Natural killer cell (primary cell): ENCODE measurements around the gene FSTL4. TPM values are rescaled to one million over a fixed set of nuclear protein-coding genes. Genes with fewer than 3 reads are reported as not detected.

ENCODE experiments used
- ATAC-seq, 3 donors: fragments of 150-1000 bp in 2 of 3; fragments of 200-7000 bp in 1 of 3; cut with Tn5 transposase; 1 replicate in 1 of 3; 2 replicates in 2 of 3; pipeline ENCODE4 v1.10.0; 2021; ENCODE audit warnings: mild to moderate bottlenecking in 2 of 3, moderate library complexity in 2 of 3
- DNase-seq, 2 donors: peaks; one replicate each; pipeline versions ENCODE4 v3.0.0 to v3.0.0-alpha.2; 2013 to 2021; ENCODE audit warnings: mixed read lengths in 1 of 2
- H3K27ac ChIP-seq: one replicate; pipeline ENCODE4 v1.5.1; 2013; ENCODE audit warnings: mild to moderate bottlenecking, low read length
- H3K27me3 ChIP-seq: one replicate; pipeline ENCODE4 v1.6.1; 2013; ENCODE audit warnings: low read length; ENCODE audit not compliant: control insufficient read depth, insufficient read depth
- H3K36me3 ChIP-seq: one replicate; pipeline ENCODE4 v1.6.1; 2013; ENCODE audit warnings: low read length; ENCODE audit not compliant: control insufficient read depth, insufficient read depth
- H3K4me1 ChIP-seq: one replicate; pipeline ENCODE4 v1.6.1; 2013; ENCODE audit warnings: low read length; ENCODE audit not compliant: control insufficient read depth, insufficient read depth
- H3K4me3 ChIP-seq: one replicate; pipeline ENCODE4 v1.5.1; 2013; ENCODE audit warnings: low read length
- H3K9me3 ChIP-seq: one replicate; pipeline ENCODE4 v1.6.1; 2013; ENCODE audit warnings: low read length; ENCODE audit not compliant: control insufficient read depth, insufficient read depth
- H3K27ac Mint-ChIP-seq, 2 donors: one replicate each; pipeline ENCODE4 v1.8.0; 2022; ENCODE audit warnings: mild to moderate bottlenecking in 2 of 2, mixed read lengths in 2 of 2, moderate library complexity in 1 of 2
- H3K27me3 Mint-ChIP-seq, 2 donors: one replicate each; pipeline ENCODE4 v1.8.0; 2022; ENCODE audit warnings: low read depth in 2 of 2, mixed read lengths in 2 of 2
- H3K36me3 Mint-ChIP-seq: one replicate; pipeline ENCODE4 v1.8.0; 2022; ENCODE audit warnings: mixed read lengths
- H3K4me1 Mint-ChIP-seq, 2 donors: one replicate each; pipeline ENCODE4 v1.8.0; 2022; ENCODE audit warnings: mixed read lengths in 2 of 2
- H3K4me3 Mint-ChIP-seq: one replicate; pipeline ENCODE4 v1.8.0; 2022; ENCODE audit warnings: mild to moderate bottlenecking, moderate library complexity, mixed read lengths
- H3K9me3 Mint-ChIP-seq, 2 donors: one replicate each; pipeline ENCODE4 v1.8.0; 2022; ENCODE audit warnings: mixed read lengths in 2 of 2
- WGBS: methylation state at CpG from one replicate; pipeline ENCODE4 v1.1.7; 2013; ENCODE audit warnings: missing lambda C conversion rate; ENCODE audit not compliant: insufficient coverage; 5-methylcytosine and 5-hydroxymethylcytosine counted together
- intact Hi-C: fragments of 100-400 bp; cut with micrococcal nuclease; formaldehyde crosslinking; loops from one replicate; pipeline ENCODE4 v1.14.2; 2022
- total RNA-seq, 4 donors: library from RNA; stranded (reverse); fragments of 120-200 nt in 1 of 4; gene quantifications; one replicate each; pipeline versions ENCODE4 v1.2.3 to v1.2.4, GENCODE V29; 2013 to 2022
- TF ChIP-seq, protein P1 (sequence below): fragments of 200-600 bp; IDR thresholded peaks from one replicate; pipeline ENCODE4 v1.8.0; 2022; ENCODE audit warnings: antibody characterized with exemption

The FSTL4 gene
- total RNA-seq, 3 donors from 2014 or later (not counting 1 experiment from before 2014, with no cell fraction given) = 0.11 to 0.75 (median 0.55) TPM

DNA sequence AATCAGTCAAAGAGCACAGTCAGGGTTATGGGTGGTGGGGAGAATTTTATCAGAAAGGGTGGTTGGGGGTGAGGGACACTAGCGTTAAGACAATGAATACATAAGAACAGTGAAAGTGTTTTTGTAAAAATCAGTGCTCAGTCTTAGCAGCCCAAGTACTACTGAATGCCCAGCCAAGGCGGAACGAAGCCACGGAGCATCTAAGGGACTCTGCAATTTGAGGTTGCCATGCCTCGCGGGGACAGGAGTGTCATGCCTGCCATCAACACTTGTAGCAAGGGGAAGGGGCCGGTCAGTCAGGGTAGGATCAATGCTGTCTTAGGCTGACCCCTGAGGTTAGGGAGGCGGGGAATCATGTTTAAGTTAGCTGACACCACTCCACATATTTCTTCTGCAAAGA, 13.3 kb downstream of the FSTL4 start:
- Histone ChIP-seq H3K36me3 (no peaks in the 10 kb centered on the region), H3K27me3 (peaks cover 4% of the 10 kb centered on the region), H3K4me1 (no peaks in the 10 kb centered on the region), H3K27ac (no peak overlapping the region), H3K4me3 (no peak overlapping the region), H3K9me3 (no peaks in the 10 kb centered on the region)
- H3K4me1 Mint-ChIP-seq = no peaks in the 10 kb centered on the region
- no peak overlapping the region for H3K27ac Mint-ChIP-seq
- peaks cover 8 to 21% of the 10 kb centered on the region in 2 donors for H3K27me3 Mint-ChIP-seq
- 90% methylated on average over 6 of the region's 8 CpGs for WGBS
- H3K4me3 Mint-ChIP-seq = no peak overlapping the region
- no peak for ATAC-seq
- TF ChIP-seq, protein P1, sequence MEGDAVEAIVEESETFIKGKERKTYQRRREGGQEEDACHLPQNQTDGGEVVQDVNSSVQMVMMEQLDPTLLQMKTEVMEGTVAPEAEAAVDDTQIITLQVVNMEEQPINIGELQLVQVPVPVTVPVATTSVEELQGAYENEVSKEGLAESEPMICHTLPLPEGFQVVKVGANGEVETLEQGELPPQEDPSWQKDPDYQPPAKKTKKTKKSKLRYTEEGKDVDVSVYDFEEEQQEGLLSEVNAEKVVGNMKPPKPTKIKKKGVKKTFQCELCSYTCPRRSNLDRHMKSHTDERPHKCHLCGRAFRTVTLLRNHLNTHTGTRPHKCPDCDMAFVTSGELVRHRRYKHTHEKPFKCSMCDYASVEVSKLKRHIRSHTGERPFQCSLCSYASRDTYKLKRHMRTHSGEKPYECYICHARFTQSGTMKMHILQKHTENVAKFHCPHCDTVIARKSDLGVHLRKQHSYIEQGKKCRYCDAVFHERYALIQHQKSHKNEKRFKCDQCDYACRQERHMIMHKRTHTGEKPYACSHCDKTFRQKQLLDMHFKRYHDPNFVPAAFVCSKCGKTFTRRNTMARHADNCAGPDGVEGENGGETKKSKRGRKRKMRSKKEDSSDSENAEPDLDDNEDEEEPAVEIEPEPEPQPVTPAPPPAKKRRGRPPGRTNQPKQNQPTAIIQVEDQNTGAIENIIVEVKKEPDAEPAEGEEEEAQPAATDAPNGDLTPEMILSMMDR = no peak
- H3K36me3 Mint-ChIP-seq = no peaks in the 10 kb centered on the region
- no peak for DNase-seq
- no peaks in the 10 kb centered on the region for H3K9me3 Mint-ChIP-seq
- intact Hi-C loops = no loop called here

GRCh38 chr5:133596049-133596448, 16.3 kb downstream of the FSTL4 start:
- H3K27me3 ChIP-seq = no peaks in the 10 kb centered on the region
- intact Hi-C loops = no loop called here
- 77% methylated on average over 5 of the region's 5 CpGs for WGBS
- Mint-ChIP-seq H3K27me3 (peaks cover 3% of the 10 kb centered on the region in 2 donors), H3K4me3 (no peak overlapping the region), H3K27ac (no peak overlapping the region), H3K4me1 (no peaks in the 10 kb centered on the region), H3K36me3 (no peaks in the 10 kb centered on the region), H3K9me3 (no peaks in the 10 kb centered on the region)
- no peak for DNase-seq
- no peaks in the 10 kb centered on the region for H3K9me3 ChIP-seq
- no peak overlapping the region for H3K4me3 ChIP-seq
- no peak overlapping the region for H3K27ac ChIP-seq
- TF ChIP-seq, protein P1 = no peak
- H3K4me1 ChIP-seq = no peaks in the 10 kb centered on the region
- no peaks in the 10 kb centered on the region for H3K36me3 ChIP-seq
- no peak for ATAC-seq

- Histone ChIP-seq H3K27ac (no peak overlapping the region), H3K9me3 (no peaks in the 10 kb centered on the region), H3K36me3 (no peaks in the 10 kb centered on the region), H3K27me3 (no peaks in the 10 kb centered on the region), H3K4me3 (no peak overlapping the region), H3K4me1 (no peaks in the 10 kb centered on the region)
- no peak for ATAC-seq
- Mint-ChIP-seq H3K4me3 (no peak overlapping the region), H3K27ac (no peak overlapping the region), H3K9me3 (no peaks in the 10 kb centered on the region), H3K27me3 (peaks cover 0 to 3% of the 10 kb centered on the region in 2 donors), H3K4me1 (no peaks in the 10 kb centered on the region), H3K36me3 (no peaks in the 10 kb centered on the region)
- no peak for DNase-seq
- 68% methylated on average over 5 of the region's 5 CpGs for WGBS
- intact Hi-C loops = no loop called here
- TF ChIP-seq, protein P1 = no peak
These were observed 16.9 kb downstream of the FSTL4 start for GRCh38 chr5:133595465-133595864.

DNA sequence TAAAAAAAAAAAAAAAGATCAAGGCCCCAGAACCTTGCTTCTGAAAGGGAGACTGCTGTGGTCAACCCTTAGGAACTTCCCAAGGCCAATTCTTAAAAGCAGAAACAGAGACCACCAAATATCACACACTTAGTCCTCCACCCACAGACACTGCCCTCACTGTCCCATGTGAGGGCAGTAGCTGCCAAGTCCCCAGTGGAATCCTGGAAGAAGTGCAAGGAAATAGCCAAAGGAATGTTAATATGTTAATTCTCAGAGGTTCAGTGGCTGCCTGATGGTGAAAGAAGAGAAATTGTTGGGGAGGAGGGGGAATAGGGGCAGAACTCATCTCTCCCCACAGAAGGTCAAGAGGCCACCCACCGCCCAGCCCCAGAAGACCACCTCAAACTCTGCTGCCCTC, 23.1 kb downstream of the FSTL4 start:
- ATAC-seq (no peak), DNase-seq (no peak)
- H3K4me3 Mint-ChIP-seq = no peak overlapping the region
- no peaks in the 10 kb centered on the region for H3K9me3 ChIP-seq
- intact Hi-C loops = no loop called here
- peaks cover 0 to 3% of the 10 kb centered on the region in 2 donors for H3K27me3 Mint-ChIP-seq
- WGBS = 20% methylated on average over 1 of the region's 1 CpG
- H3K9me3 Mint-ChIP-seq = no peaks in the 10 kb centered on the region
- no peaks in the 10 kb centered on the region for H3K4me1 ChIP-seq
- H3K4me1 Mint-ChIP-seq = no peaks in the 10 kb centered on the region
- TF ChIP-seq, protein P1 = no peak
- H3K27ac Mint-ChIP-seq = no peak overlapping the region
- no peak overlapping the region for H3K4me3 ChIP-seq
- no peak overlapping the region for H3K27ac ChIP-seq
- no peaks in the 10 kb centered on the region for H3K36me3 ChIP-seq
- no peaks in the 10 kb centered on the region for H3K36me3 Mint-ChIP-seq
- H3K27me3 ChIP-seq = no peaks in the 10 kb centered on the region
